ENCODE measurements around the gene PSMD12. TPM values are rescaled to one million over a fixed set of nuclear protein-coding genes. Genes with fewer than 3 reads are reported as not detected.

The PSMD12 gene
- total RNA-seq, 1 experiment from 2014 or later = 60.0 TPM

GRCh38 chr17:67297454-67297960 is 68.9 kb downstream of the PSMD12 start:
- Histone ChIP-seq H3K27me3 (ENCODE audit: low read length) (no peaks in the 10 kb centered on the region), H3K4me3 (ENCODE audit: low read length) (no peak overlapping the region), H3K9ac (ENCODE audit: low read length) (no peak overlapping the region), H3K79me2 (ENCODE audit: low read length) (no peaks in the 10 kb centered on the region), H3K36me3 (ENCODE audit: low read depth, low read length) (no peaks in the 10 kb centered on the region), H4K20me1 (ENCODE audit: low read length) (no peaks in the 10 kb centered on the region), H3F3A (ENCODE audit: low read length, unreplicated experiment) (no peaks in the 10 kb centered on the region), H3K27ac (ENCODE audit: low read length) (no peak overlapping the region), H3K4me2 (ENCODE audit: low read length) (no peak overlapping the region), H3K9me3 (ENCODE audit: low read length) (no peaks in the 10 kb centered on the region), H2AFZ (ENCODE audit: low read length) (no peak overlapping the region), H3K9me2 (replicated peaks; ENCODE audit: low read length) (no peaks in the 10 kb centered on the region), H3K4me1 (ENCODE audit: insufficient read depth, low read length) (no peaks in the 10 kb centered on the region)
- intact Hi-C loops (cut with micrococcal nuclease) = no loop called here
- TF ChIP-seq EZH2 (IDR thresholded peaks at IDR 0.05; ENCODE audit: low read length, unreplicated experiment) (no peak), EZH2phosphoT487 (IDR thresholded peaks at IDR 0.05; ENCODE audit: borderline replicate concordance, low read length) (no peak)
- TF ChIP-seq, protein P1, sequence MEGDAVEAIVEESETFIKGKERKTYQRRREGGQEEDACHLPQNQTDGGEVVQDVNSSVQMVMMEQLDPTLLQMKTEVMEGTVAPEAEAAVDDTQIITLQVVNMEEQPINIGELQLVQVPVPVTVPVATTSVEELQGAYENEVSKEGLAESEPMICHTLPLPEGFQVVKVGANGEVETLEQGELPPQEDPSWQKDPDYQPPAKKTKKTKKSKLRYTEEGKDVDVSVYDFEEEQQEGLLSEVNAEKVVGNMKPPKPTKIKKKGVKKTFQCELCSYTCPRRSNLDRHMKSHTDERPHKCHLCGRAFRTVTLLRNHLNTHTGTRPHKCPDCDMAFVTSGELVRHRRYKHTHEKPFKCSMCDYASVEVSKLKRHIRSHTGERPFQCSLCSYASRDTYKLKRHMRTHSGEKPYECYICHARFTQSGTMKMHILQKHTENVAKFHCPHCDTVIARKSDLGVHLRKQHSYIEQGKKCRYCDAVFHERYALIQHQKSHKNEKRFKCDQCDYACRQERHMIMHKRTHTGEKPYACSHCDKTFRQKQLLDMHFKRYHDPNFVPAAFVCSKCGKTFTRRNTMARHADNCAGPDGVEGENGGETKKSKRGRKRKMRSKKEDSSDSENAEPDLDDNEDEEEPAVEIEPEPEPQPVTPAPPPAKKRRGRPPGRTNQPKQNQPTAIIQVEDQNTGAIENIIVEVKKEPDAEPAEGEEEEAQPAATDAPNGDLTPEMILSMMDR (conservative IDR thresholded peaks at IDR 0.05; ENCODE audit: low read depth, low read length) = no peak
- ChIA-PET POLR2A (ENCODE audit: unreplicated experiment) (no interaction called here), CTCF (no interaction called here)
- BruUV-seq (replicated peaks) = no TSS peak
- DNase-seq (no peak), ATAC-seq (no peak)

DNA sequence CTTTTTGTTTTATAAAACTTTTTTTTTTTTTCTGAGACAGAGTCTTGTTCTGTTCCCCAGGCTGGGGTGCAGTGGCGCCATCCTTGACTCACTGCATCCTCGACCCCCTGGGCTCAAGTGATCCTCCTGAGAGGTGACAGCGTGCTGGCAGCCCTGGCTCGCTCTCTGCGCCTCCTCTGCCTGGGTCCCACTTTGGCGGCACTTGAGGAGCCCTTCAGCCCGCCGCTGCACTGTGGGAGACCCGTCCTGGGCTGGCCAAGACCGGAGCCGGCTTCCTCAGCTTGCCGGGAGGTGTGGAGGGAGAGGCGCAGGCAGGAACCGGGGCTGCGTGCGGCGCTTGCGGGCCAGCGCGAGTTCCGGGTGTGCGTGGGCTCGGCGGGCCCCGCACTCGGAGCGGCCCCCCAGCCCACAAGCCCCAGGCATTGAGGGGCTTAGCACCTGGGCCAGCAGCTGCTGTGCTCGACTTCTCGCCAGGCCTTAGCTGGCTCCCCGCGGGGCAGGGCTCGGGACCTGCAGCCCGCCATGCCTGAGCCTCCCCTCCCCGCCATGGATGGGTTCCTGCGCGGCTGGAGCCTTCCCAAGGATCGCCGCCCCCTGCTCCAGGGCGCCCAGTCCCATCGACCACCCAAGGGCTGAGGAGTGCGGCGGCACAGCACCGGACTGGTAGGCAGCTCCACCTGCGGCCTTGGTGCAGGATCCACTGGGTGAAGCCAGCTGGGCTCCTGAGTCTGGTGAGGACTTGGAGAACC is 71.8 kb downstream of the PSMD12 start:
- POLR2A ChIA-PET (ENCODE audit: unreplicated experiment) = no interaction called here
- H3K9ac ChIP-seq (ENCODE audit: low read length) = no peak overlapping the region
- ATAC-seq = no peak
- H3F3A ChIP-seq (ENCODE audit: low read length, unreplicated experiment) = no peaks in the 10 kb centered on the region
- no peaks in the 10 kb centered on the region for H3K9me3 ChIP-seq (ENCODE audit: low read length)
- CTCF ChIA-PET = no interaction called here
- DNase-seq = no peak
- no peak overlapping the region for H2AFZ ChIP-seq (ENCODE audit: low read length)
- no peak overlapping the region for H3K27ac ChIP-seq (ENCODE audit: low read length)
- no peak overlapping the region for H3K4me2 ChIP-seq (ENCODE audit: low read length)
- no peaks in the 10 kb centered on the region for H3K79me2 ChIP-seq (ENCODE audit: low read length)
- TF ChIP-seq, protein P1 (conservative IDR thresholded peaks at IDR 0.05; ENCODE audit: low read depth, low read length) = no peak
- TF ChIP-seq EZH2phosphoT487 (IDR thresholded peaks at IDR 0.05; ENCODE audit: borderline replicate concordance, low read length) (no peak), EZH2 (IDR thresholded peaks at IDR 0.05; ENCODE audit: low read length, unreplicated experiment) (no peak)
- intact Hi-C loops (cut with micrococcal nuclease) = no loop called here
- no peaks in the 10 kb centered on the region for H3K27me3 ChIP-seq (ENCODE audit: low read length)
- H4K20me1 ChIP-seq (ENCODE audit: low read length) = no peaks in the 10 kb centered on the region
- no peaks in the 10 kb centered on the region for H3K4me1 ChIP-seq (ENCODE audit: insufficient read depth, low read length)
- H3K9me2 ChIP-seq (replicated peaks; ENCODE audit: low read length) = no peaks in the 10 kb centered on the region
- H3K4me3 ChIP-seq (ENCODE audit: low read length) = no peak overlapping the region
- BruUV-seq (replicated peaks) = no TSS peak
- no peaks in the 10 kb centered on the region for H3K36me3 ChIP-seq (ENCODE audit: low read depth, low read length)

Measured in PC-3 (cell line).